ENCODE data around the gene CCBE1.

Gene CCBE1

GRCh38 chr18:59395226-59396175 lies 301.7 kb downstream of the CCBE1 start:
- TF ChIP-seq CTCF (IDR thresholded peaks at IDR 0.05): no peak
- TF ChIP-seq ZFX (IDR thresholded peaks at IDR 0.05; ENCODE audit: borderline replicate concordance): no peak
- H3K27ac ChIP-seq: no peak overlapping the region

- TF ChIP-seq ZFX (IDR thresholded peaks at IDR 0.05; ENCODE audit: borderline replicate concordance) (no peak), CTCF (IDR thresholded peaks at IDR 0.05) (no peak)
- H3K27ac ChIP-seq: no peak overlapping the region
Observed at GRCh38 chr18:59393381-59393780, 303.8 kb downstream of the CCBE1 start.

GRCh38 chr18:59388817-59389216 lies 308.4 kb downstream of the CCBE1 start:
- H3K27ac ChIP-seq: no peak overlapping the region
- TF ChIP-seq CTCF (IDR thresholded peaks at IDR 0.05): no peak
- no peak for TF ChIP-seq ZFX (IDR thresholded peaks at IDR 0.05; ENCODE audit: borderline replicate concordance)

GRCh38 chr18:59387687-59388565 lies 309.3 kb downstream of the CCBE1 start:
- no peak overlapping the region for H3K27ac ChIP-seq
- no peak for TF ChIP-seq CTCF (IDR thresholded peaks at IDR 0.05)
- no peak for TF ChIP-seq ZFX (IDR thresholded peaks at IDR 0.05; ENCODE audit: borderline replicate concordance)

- no peak for TF ChIP-seq CTCF (IDR thresholded peaks at IDR 0.05)
- TF ChIP-seq ZFX (IDR thresholded peaks at IDR 0.05; ENCODE audit: borderline replicate concordance): no peak
- H3K27ac ChIP-seq: no peak overlapping the region
Observed at GRCh38 chr18:59386909-59387686, 310.1 kb downstream of the CCBE1 start.

- no peak overlapping the region for H3K27ac ChIP-seq
- TF ChIP-seq CTCF (IDR thresholded peaks at IDR 0.05): no peak
- TF ChIP-seq ZFX (IDR thresholded peaks at IDR 0.05; ENCODE audit: borderline replicate concordance): no peak
Observed at GRCh38 chr18:59385191-59385590, 312.0 kb downstream of the CCBE1 start.
